PC-9 (cell line): Measurements from ENCODE around the gene TMCC1.

Experiments
- CTCF ChIP-seq: fragments of 200-600 bp; sonication (generic); conservative IDR thresholded peaks from 2 replicates; pipeline ENCODE4 v1.6.1; 2017; ENCODE audit warnings: mixed run types, antibody characterized with exemption, mild to moderate bottlenecking, moderate library complexity
- EZH2 ChIP-seq: fragments of 200-600 bp; sonication (generic); IDR thresholded peaks from 2 replicates; pipeline ENCODE4 v1.8.0; 2017; ENCODE audit warnings: antibody characterized with exemption, low read depth

- TF ChIP-seq CTCF, result no peak
- no peak for TF ChIP-seq EZH2
These were observed 99.0 kb downstream of the TMCC1 start for GRCh38 chr3:129794311-129795185.
